Measurements from ENCODE around the gene THAP4.
A peak's percentile ranks its signal among the peaks of the same experiment; 100 is the strongest.

The THAP4 gene

DNA sequence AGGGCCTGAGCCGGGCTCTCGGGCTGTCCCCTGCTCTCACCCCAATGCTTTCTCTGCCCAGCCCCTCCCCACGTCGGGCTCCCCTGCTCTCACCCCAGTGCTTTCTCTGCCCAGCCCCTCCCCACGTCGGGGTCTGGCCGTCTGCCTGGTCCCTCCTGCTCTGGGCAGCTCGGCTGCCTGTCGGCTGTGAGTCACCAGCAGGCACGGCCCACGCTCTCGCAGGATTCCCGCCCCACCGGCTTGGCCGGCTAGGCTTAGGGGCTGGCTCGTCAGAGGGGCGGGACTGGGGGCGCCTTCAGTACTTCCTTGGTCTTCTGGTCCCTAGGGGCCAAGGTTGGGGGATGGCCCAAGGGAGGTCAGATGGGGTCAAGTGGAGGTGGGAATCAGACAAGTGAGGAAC, 75.1 kb downstream of the THAP4 start:
- no peak for DNase-seq

DNA sequence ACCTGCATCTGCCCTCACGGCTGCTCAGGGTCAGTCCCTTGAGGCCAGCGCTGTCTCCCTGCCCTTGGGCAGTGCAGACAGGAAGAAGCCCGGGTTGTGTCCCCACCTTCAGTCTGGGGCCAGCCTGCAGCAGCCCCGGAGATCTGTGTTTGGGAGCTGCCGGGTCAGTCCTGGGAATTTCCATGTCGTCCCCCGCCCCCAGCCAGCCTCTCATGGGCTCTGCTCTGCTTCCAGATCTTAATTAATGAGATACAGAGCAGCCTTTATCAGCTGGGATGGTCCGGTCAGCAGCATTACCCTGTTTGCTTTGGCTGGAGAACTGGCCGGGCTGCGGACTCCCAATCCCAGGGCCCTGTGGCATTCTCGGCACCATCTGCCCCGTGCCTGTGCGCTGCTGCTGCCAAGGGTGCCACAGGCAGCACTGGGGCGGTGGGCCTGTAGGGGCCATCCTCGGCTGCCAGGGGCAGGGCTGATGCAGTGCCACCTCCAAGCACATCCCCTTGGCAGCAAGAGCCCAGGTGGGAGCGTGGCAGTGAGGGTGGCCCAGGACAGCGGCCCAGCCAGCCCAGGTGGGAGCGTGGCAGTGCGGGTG, 76.0 kb downstream of the THAP4 start:
- DNase-seq: no peak

DNA sequence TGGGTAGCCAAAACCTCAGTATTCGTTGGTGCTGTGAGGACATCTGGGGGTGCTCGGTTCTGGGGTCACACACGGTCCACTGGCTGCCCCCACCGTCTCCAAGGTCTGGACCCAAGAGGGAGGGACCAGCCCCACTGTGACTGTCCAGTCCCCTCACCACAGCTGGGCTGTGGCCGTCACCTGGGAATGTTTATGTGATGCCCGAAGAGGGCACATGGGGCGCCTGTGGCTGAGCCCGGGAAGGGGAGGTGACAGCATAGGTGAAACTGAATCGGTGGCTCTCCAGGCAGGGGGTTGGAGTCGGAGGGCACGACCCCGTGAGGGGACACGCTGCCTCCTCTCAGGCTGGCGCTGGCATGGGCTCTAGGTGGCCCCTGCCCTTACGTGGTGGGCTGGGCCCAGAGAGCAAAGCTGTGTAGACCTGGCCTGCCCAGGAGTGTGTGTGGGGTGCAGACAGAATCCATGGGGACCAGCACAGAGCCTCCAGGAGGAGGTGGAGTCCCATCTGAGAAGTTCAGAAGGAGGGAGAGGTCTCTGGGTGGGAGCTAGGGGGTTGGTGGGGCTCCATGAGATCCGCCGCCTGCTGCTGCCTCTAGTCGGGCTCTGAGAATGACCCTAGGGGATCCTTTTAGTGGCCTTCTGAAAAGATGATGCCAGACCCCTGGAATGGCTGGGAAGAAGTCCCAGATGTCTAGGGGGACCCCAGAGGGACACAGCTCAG, 76.6 kb downstream of the THAP4 start:
- no peak for DNase-seq

DNA sequence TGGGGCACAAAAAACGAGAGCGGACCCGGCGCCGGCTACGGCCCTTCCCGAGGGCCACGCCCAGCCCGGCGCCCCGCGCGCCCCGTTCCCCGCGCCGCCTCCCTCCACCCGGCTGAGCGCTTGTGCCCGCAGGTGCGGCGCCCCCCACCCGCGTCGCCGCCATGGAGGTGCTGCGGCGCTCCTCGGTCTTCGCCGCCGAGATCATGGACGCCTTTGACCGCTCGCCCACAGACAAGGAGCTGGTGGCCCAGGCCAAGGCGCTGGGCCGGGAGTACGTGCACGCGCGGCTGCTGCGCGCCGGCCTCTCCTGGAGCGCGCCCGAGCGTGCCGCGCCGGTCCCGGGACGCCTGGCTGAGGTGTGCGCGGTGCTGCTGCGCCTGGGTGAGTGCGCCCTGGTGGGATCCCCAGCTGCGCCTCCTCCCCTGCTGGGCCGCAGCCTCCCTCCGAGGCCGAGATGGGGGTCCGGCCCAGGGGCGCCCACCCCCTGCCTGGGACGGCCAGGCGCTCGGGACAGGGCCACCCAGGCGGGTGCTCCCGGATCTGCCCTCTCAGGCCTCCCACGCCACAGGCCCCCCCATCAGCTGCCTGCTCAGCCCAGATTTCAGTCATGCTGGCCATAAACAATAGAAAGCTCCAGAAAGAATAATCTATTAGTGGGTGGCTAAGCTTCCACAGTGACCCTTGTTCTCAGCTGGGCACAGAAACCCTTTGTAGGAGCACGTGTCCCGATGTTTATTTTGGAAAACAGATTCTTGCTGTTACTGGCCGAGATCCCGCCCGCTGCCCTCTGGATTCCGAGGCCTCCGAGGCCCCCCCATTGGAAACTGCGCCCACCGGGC, 77.4 kb downstream of the THAP4 start:
- DNase-seq: no peak

DNA sequence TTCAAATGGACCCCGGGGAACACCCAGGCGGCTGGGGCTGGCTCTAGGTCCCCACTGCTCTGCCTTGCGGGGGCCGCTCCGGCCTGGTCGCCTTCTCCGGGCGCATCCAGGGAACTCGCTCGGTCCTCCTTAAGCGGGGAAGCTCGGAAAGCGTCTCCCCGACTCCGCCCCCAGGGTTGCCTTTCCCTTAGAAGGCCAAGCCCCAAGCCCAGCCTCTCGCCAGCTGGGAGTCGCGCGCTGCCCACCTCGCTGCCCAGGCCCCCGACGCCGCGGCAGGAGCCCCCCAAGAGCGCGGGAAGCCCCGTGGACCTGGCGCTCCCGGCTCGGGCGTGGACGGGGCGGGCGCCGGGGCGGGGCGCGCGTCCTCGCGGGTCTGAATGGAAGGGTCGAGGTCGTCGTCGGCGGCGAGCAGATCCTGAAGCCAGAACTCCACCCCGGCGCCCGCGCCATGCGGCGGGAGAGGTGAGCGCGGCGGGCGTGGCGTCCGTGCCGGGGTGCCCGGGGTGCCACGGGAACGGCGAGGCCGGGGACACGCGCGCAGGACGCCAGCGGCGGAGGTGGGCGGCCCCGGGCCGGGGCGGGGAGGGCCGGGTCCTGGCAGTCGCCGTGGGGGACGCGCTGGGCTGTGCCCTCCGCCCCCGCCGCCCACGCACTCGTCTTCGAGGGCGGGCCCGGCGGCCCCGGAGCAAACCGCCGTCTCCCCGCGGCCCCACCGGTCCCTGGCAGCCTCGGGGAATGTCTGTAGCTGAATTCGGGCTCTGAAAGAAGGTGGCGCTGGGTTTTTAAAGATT, 78.2 kb downstream of the THAP4 start, which contains the start of gene BOK:
TSS of gene BOK (plus strand) at position 214 of the 791 bp plus-strand sequence. CDS start 739 bp downstream, outside the sequence.
- DNase-seq: peak; percentile 39

DNA sequence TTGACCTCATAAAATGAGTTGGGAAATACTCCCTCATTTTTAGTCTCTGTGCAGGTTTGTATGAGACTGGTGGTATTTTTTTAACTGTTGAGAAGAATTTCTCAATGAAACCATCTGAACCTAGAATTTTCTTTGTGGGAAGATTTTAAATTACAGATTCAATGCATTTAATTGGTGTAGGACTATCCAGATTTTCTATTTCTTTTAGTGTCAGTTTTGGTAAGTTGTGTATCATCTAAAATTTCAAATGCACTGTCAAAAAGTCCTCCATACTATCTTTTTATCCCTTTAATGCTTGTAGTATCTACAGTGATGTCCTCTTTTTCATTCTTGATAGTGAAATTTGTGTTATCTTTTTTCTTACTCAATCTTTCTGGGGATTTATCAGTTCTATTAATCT, 80.2 kb downstream of the THAP4 start:
- DNase-seq: no peak

DNA sequence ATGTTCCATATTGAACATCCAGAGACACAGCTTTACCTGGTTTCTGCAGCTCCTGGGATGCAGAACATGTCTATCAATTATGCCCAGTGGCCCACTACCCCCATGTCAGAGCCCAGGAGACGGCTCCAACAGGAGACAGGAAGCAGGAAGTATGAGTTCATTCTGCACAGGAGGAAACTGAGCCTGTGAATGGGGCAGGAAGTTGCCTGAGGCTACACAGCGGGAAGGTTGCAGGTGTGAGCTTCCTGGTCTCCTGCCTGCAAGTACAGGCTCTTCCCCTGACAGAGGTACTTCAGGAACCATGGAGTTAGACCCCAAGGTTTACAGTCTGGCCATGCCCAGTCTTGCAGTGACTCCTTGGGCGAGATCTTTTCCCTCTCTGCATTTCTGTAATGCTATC, 81.2 kb downstream of the THAP4 start:
- no peak for DNase-seq

DNA sequence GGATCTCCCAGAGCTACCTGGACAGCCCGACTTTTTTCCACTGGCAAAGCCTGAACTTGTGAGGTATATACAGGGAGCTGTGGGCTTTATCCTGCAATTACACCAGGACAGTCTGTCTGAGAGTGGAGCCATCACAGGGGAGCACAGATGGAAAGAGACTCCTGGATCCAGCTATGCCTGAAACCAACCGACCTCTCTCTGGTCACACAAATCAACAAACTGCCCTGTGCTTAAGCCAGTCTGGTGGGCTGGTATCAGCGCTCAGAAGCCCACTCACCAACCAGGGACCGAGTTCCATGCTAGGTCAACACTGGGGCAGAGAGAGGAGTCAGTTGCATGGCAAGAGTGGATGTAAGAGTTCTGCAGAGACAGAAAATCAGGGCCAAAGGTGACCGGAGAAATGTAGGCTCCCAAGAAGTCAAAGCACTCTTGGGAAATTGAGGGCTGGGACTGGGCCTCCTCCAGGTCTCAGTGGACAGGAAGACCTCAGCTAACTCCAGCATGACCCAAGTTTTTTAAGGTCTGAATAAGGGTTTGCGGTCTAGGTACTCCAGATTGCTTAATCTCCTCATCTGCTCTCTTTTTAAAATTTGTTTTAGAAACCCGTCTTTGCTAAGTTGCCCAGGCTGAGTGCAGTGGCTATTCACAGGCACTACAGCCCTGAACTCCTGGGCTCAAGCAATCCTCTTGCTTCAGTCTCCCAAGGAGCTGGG, 82.2 kb downstream of the THAP4 start:
- no peak for DNase-seq

DNA sequence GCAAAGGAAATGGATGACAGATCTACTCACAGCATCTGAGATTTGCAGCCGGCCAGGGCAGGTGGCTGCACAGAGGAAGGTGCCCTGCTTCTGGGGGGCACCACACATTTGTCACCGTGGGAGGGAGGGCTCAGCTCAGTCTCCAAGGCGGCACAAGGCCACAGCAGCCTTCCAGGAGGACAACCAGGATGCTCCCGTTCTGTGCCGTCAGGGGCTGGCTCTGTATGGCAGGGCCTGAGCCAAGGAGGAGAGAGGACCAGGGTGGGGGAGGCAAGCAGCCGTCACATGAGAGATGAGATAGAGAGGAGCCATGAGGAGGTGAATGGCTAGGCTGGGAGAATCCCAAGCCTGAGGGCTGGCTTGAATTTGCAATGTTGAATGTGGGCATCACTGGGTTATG, 83.0 kb downstream of the THAP4 start:
- DNase-seq: no peak

DNA sequence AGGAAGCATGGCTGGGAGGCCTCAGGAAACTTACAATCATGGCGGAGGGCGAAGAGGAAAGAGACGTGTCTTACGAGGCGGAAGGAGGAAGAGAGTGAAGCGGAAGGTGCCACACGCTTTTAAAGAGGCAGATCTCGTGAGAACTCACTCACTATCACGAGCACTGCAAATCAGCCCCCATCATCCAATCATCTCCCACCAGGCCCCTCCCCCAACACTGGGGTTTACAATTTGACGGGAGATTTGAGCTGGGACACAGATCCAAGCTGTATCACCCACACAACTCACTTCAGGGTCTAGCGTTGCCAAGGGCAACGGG, 83.5 kb downstream of the THAP4 start:
- DNase-seq: no peak

DNA sequence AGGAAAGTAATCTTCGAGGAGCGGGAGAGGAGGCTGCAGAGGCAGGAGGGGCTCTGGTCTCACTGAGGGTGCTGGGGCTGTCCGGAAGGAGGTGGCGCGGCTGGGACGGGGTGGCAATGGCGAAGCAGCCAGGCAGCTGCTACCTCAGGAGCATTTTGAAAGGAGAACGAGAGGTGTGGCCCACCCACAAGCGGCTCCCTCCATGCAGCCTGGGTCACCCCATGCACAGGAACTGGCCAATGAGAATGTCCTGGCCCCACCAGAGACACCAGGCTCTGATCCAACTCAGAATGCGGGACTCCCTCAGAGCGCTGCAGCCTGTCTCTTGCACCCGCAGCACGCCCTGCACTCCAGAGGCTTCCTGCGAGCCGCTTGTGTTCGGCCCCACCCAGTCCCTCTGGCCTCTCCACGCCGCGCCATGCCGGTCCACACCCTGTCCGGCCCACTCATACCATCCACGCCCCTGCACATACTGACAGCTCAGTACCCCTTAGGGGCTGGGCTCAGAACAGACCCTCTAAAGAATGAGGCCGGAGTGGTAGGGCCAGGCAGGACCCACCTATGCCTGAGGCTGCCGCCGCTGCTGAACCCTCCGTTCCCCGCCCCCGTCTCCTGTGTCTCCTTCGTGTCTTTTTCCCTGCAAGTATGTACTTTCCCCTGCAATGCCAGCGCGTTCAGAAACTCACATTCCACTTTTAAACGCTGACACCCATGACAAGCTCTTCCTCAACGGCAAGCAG, 84.8 kb downstream of the THAP4 start:
- no peak for DNase-seq

DNA sequence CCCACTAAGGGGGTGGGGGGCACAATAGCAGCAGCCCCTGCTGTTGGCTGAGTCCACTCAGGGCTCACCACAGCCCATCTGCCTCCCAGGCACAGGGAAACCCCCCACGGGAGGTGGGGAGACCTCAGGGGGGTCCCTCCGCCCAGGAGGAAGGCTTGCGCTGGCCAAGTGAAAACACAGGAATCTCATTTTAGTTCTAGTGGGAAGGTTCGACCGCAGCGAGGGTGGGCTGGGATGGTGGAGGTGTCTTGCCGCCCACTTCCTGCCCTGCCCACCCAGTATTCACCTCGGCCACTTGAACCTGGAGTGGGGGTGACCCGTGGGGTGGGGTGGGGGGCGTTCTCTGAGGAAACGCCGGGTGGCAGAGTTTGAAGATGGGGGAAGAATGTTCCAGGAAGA, 85.4 kb downstream of the THAP4 start:
- no peak for DNase-seq

DNA sequence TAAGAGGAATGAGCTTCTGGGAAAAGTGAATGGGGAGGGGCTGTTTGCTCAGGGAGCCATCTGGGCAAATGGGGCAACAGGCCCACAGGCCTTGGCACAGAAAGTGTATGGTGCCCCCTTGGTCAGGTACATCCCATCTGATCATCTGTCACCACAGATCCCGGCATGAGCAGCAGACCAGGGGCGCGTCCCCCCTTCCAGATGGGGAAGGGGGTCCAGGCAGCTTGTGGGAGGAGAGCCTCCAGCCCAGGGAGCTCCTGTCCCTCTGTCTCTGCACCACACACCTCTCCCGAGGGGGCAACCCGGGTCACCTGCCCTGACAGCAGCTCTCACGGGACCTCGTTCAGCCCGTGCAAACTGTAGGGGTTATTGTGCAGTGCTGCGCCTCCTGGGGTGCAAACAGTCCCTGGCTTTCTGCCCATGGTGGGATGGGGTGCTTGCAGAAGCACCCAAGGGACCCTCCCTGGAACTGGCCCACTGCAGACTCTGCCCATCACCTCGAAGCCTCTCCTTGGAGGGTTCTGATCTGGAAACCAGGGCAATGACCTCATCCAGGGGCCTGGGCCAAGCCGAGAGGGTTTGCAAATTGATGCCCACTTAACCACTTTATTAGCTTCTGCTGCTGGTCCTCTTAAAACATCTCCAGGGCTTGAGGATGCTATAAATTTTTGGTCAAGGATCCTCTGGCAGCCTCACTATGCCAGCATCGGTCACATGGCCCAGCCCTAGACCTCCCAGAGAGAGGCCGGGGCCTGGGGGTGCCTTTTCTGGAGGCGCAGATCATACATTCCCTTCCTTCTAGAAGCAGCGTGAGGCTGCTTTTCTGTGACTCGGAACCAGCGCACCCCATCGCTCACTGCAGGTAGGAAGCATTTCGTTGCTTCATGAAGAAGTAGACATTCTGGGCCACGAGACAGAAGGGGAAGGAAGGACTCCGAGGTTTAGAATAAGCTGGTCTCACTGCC, 86.1 kb downstream of the THAP4 start:
- no peak for DNase-seq

DNA sequence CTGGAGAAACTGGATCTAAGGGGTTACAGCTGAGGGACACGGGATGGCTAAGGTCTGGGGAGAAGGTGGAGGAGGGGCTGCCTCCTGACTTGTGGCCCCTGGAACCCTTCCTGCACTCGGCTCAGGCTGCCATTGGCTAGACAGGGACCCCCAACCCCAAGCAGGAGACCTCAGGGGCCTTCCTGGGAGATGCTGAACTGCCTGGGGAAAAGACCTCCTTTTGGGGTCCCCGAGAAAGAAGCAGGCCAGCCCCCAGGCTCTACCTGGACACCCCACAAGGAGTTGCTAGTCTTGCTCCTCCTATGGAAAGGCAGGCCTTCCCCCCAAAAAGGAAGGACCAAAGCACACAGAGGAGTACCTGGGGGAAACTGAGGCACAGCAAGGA, 88.5 kb downstream of the THAP4 start:
- DNase-seq: no peak

DNA sequence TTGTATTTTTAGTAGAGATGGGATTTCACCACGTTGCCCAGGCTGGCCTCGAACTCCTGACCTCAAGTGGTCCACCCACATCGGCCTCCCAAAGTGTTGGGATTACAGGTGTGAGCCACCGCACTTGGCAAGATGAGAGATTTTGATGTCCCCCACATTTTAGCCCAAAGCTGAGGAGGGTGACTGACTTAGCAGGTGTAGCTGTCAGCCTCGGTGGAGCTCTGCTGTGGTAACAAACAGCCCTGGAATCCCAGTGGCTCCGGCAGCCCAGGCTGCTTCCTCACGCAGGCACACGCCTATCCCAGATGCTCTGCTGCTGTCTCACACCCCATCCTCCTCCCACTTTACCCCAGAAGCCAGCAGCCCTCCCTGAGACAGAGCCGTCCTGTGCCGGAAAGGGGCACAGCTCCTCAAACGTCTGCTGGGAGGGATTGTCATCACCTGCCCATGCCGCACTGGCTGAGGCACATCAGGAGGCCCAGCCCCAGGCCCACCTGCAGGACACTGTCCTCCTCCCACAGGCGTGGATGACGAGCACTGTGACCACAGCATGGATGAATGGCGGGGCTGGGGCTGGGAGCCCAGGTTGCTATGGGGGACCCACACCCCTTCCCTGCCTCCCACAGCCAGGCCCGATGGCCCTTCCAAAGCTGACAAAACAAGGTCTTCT, 89.0 kb downstream of the THAP4 start:
- DNase-seq: no peak

DNA sequence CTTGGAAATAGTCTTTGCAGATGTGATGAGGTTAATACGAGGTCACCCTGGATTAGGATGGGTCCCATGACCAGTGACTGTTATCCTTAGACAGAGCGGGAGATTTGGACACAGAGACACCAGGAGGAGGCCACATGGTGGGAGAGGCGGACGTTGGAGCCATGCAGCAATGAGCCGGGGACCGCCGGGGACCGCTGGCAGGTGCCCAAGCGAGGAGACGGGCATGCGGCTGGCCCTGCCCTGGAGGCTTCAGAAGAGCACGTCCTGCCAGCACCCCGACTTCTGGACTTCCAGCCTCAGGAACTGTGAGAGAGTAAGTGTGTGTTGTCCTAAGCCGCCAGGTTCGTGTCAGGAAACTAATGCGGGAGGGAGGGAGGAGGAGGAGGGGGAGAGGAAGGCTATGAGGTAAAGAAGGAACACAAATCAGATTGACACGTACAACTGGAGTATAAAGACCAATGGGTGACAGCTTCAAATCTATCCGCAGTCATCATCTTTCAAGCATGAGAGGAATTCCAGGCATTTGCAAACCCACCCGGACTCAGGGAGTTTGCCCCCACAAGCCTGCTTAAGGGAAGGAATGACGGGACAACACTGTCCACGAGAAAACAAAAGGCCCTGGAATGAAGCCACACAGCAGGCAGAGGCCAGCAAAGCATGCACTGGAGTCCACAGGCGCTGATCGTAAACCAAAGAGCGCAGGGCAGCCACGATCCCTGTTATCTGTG, 90.0 kb downstream of the THAP4 start:
- no peak for DNase-seq

DNA sequence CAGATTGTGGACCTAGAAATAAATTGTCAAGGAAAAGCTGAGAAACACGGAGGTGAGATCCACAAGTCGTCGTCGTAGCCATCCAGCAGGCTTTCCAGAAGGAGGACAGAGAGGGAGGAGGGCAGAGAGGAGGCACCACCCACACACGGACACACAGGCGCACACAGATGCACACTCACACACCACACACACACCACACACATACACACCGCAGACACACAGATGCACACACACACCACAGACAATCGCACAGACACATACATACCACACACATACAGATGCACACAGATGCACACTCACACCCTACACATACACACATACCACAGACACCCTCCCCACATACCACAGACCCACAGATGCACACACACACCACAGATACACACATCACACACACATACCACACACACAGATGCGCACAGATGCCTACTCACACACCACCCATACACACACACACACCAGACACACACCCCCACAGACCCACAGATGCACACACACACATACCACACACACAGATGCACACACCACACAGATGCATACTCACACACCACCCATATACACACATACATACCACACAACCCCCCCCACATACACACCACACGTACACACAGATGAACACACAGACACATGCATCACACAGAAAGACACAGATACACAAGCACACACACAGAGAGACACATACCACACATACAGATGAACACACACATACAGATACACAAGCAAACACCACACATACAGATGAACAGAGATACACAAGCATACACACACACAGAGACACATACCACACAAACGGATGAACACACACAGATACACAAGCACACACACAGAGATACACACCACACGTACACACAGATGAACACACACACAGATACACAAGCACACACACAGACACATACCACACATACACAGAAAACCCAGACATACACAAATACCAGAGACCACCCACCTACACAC, 91.2 kb downstream of the THAP4 start:
- DNase-seq: no peak

DNA sequence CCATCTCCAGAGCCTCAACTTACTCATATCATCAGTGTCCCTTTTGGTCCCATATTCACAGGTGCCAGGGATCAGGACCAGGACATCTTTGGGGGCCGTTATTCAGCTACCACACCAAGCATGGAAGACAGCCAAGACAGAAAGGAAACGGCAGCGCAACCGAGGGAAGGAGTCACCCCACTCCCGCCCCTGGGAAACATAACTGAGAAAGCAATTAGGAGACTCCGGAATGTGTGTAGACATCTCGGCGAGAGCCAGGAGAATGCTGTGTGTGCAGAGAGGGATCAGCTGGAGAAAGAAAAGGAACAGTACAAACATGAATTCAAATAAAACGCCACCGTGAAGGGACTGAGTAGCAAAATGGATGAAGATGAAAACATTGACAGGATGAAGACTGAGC, 91.9 kb downstream of the THAP4 start:
- no peak for DNase-seq

Data from NCI-H1105 treated with DMSO at 0.1 percent for 48 hours (cell line).